ENCODE measurements around the gene CLMP.

- TF ChIP-seq CTCF (optimal IDR thresholded peaks at IDR 0.05 in 1 of 3, IDR thresholded peaks at IDR 0.05 in 1 of 3, conservative IDR thresholded peaks at IDR 0.05 in 1 of 3; ENCODE audit: extremely low read depth in 1 of 3, insufficient read depth in 2 of 3, low read length in 3 of 3) (no peak), EZH2 (IDR thresholded peaks at IDR 0.05; ENCODE audit: low read length) (no peak)
Observed at GRCh38 chr11:123187665-123188507, 7.2 kb downstream of the CLMP start.

Data from keratinocyte (primary cell).